SK-N-SH (cell line): ENCODE results near the gene COP1.

ENCODE experiments used
- CTCF ChIP-seq: fragments of 200-600 bp; sonication (generic); IDR thresholded peaks from 2 replicates; pipeline ENCODE4 v1.6.1; 2017; ENCODE audit warnings: antibody characterized with exemption, mild to moderate bottlenecking, moderate library complexity
- JUND ChIP-seq: IDR thresholded peaks from 2 replicates; pipeline ENCODE4 v1.4.0; 2012
- POLR2AphosphoS5 ChIP-seq: IDR thresholded peaks from 2 replicates; pipeline ENCODE4 v1.6.1; 2012; ENCODE audit warnings: low read depth, low read length
- RCOR1 ChIP-seq: fragments of 150-350 bp; IDR thresholded peaks from 2 replicates; pipeline ENCODE4 v1.6.1; 2017; ENCODE audit warnings: antibody characterized with exemption, low read length
- SMC3 ChIP-seq: IDR thresholded peaks from 2 replicates; pipeline ENCODE4 v1.6.1; 2012; ENCODE audit warnings: low read depth, low read length, improper control_type of control experiment
- TAF1 ChIP-seq: IDR thresholded peaks from 2 replicates; pipeline ENCODE4 v1.6.1; 2012; ENCODE audit warnings: low read depth, mild to moderate bottlenecking, low read length, moderate library complexity, borderline replicate concordance

GRCh38 chr1:176098560-176098959 lies 108.5 kb downstream of the COP1 start:
- TF ChIP-seq CTCF, result no peak
- TF ChIP-seq JUND, result no peak
- TF ChIP-seq TAF1, result no peak
- no peak for TF ChIP-seq RCOR1
- no peak for TF ChIP-seq SMC3
- no peak for TF ChIP-seq POLR2AphosphoS5
